ENCODE measurements around the gene BANF2. TPM values are rescaled to one million over a fixed set of nuclear protein-coding genes. Genes with fewer than 3 reads are reported as not detected.

Gene BANF2
- total and polyA plus RNA-seq, 2 of the 13 experiments (the other 11 are each of a cell fraction or from before 2014, with no cell fraction given): 0.35 TPM; not detected in 1

- TF ChIP-seq SNAPC5 (CRISPR knock-in tag; IDR thresholded peaks at IDR 0.05; ENCODE audit: borderline replicate concordance) (no peak), ADNP (CRISPR knock-in tag; IDR thresholded peaks at IDR 0.05) (no peak), ZNF710 (CRISPR knock-in tag; IDR thresholded peaks at IDR 0.05; ENCODE audit: borderline replicate concordance) (peak; percentile 55; the same call in 1 of the 2 replicates), HNRNPUL1 (IDR thresholded peaks at IDR 0.05; ENCODE audit: low read depth, low read length) (no peak), UBTF (CRISPR knock-in tag; IDR thresholded peaks at IDR 0.05) (no peak), ZFP37 (CRISPR knock-in tag; IDR thresholded peaks at IDR 0.05; ENCODE audit: borderline replicate concordance) (no peak), SALL1 (CRISPR knock-in tag; IDR thresholded peaks at IDR 0.05) (peak; percentile 81), SIN3A (IDR thresholded peaks at IDR 0.05; ENCODE audit: borderline replicate concordance, low read depth, low read length) (no peak), ATF7-NPFF (CRISPR knock-in tag; IDR thresholded peaks at IDR 0.05; ENCODE audit: low read depth) (no peak), ZNF75D (CRISPR knock-in tag; IDR thresholded peaks at IDR 0.05; ENCODE audit: borderline replicate concordance) (no peak), EP300 (IDR thresholded peaks at IDR 0.05; ENCODE audit: low read depth in 2 of 2, low read length in 2 of 2) (no peak), EP300 (CRISPR knock-in tag; IDR thresholded peaks at IDR 0.05; ENCODE audit: borderline replicate concordance) (peak; percentile 39; the same call in 1 of the 2 replicates), JUND (CRISPR knock-in tag; IDR thresholded peaks at IDR 0.05) (no peak), ZBTB20 (CRISPR knock-in tag; IDR thresholded peaks at IDR 0.05; ENCODE audit: borderline replicate concordance, low read depth) (no peak), SNAI1 (CRISPR knock-in tag; IDR thresholded peaks at IDR 0.05; ENCODE audit: borderline replicate concordance) (no peak), ZNF569 (CRISPR knock-in tag; IDR thresholded peaks at IDR 0.05; ENCODE audit: borderline replicate concordance) (no peak)
- TF ChIP-seq, protein P1, sequence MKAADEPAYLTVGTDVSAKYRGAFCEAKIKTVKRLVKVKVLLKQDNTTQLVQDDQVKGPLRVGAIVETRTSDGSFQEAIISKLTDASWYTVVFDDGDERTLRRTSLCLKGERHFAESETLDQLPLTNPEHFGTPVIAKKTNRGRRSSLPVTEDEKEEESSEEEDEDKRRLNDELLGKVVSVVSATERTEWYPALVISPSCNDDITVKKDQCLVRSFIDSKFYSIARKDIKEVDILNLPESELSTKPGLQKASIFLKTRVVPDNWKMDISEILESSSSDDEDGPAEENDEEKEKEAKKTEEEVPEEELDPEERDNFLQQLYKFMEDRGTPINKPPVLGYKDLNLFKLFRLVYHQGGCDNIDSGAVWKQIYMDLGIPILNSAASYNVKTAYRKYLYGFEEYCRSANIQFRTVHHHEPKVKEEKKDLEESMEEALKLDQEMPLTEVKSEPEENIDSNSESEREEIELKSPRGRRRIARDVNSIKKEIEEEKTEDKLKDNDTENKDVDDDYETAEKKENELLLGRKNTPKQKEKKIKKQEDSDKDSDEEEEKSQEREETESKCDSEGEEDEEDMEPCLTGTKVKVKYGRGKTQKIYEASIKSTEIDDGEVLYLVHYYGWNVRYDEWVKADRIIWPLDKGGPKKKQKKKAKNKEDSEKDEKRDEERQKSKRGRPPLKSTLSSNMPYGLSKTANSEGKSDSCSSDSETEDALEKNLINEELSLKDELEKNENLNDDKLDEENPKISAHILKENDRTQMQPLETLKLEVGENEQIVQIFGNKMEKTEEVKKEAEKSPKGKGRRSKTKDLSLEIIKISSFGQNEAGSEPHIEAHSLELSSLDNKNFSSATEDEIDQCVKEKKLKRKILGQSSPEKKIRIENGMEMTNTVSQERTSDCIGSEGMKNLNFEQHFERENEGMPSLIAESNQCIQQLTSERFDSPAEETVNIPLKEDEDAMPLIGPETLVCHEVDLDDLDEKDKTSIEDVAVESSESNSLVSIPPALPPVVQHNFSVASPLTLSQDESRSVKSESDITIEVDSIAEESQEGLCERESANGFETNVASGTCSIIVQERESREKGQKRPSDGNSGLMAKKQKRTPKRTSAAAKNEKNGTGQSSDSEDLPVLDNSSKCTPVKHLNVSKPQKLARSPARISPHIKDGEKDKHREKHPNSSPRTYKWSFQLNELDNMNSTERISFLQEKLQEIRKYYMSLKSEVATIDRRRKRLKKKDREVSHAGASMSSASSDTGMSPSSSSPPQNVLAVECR (CRISPR knock-in tag; IDR thresholded peaks at IDR 0.05; ENCODE audit: borderline replicate concordance): peak; percentile 53; the same call in 1 of the 2 replicates
- TF ChIP-seq, protein P2, sequence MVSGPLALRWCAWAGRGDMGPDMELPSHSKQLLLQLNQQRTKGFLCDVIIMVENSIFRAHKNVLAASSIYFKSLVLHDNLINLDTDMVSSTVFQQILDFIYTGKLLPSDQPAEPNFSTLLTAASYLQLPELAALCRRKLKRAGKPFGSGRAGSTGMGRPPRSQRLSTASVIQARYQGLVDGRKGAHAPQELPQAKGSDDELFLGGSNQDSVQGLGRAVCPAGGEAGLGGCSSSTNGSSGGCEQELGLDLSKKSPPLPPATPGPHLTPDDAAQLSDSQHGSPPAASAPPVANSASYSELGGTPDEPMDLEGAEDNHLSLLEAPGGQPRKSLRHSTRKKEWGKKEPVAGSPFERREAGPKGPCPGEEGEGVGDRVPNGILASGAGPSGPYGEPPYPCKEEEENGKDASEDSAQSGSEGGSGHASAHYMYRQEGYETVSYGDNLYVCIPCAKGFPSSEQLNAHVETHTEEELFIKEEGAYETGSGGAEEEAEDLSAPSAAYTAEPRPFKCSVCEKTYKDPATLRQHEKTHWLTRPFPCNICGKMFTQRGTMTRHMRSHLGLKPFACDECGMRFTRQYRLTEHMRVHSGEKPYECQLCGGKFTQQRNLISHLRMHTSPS (CRISPR knock-in tag; IDR thresholded peaks at IDR 0.05; ENCODE audit: low read depth): no peak
Observed at GRCh38 chr20:17661121-17661744, 38.5 kb upstream of the BANF2 start (continued).

All from HepG2 (cell line).